PFSK-1 (cell line): Measurements from ENCODE around the gene UXT. TPM values are rescaled to one million over a fixed set of nuclear protein-coding genes. Genes with fewer than 3 reads are reported as not detected.

Experiments used
- FOXP2 ChIP-seq: optimal IDR thresholded peaks from 2 replicates; pipeline ENCODE3; 2011; ENCODE audit warnings: borderline replicate concordance, control low read depth, inconsistent platforms; ENCODE audit not compliant: insufficient read depth; ENCODE audit errors: extremely low read length, extremely low read depth
- POLR2AphosphoS5 ChIP-seq: IDR thresholded peaks from 2 replicates; pipeline ENCODE4 v1.6.1; 2012; ENCODE audit warnings: low read depth, mild to moderate bottlenecking, control low read depth, low read length, moderate library complexity
- SIN3A ChIP-seq: IDR thresholded peaks from 2 replicates; pipeline ENCODE4 v1.6.1; 2012; ENCODE audit warnings: mild to moderate bottlenecking, low read length, moderate library complexity, borderline replicate concordance; ENCODE audit not compliant: insufficient read depth
- TAF1 ChIP-seq: IDR thresholded peaks from 2 replicates; pipeline ENCODE4 v1.6.1; 2012; ENCODE audit warnings: low read length, control low read depth, borderline replicate concordance; ENCODE audit not compliant: insufficient read depth
- polyA plus RNA-seq: library from polyadenylated mRNA; unstranded; fragments of >200 nt; gene quantifications from one replicate; pipeline ENCODE4 v1.2.1, GENCODE V29; 2012; ENCODE audit warnings: low read depth, missing spikeins; ENCODE audit not compliant: insufficient read length
- TF ChIP-seq, protein P1 (sequence below), 2 experiments: IDR thresholded peaks; 2 replicates each; pipeline versions ENCODE4 v1.6.1 to v1.8.0; 2011 to 2012; ENCODE audit warnings: low read depth in 2 of 2, low read length in 2 of 2, control low read depth in 1 of 2, inconsistent platforms in 1 of 2, mild to moderate bottlenecking in 1 of 2, moderate library complexity in 1 of 2; ENCODE audit not compliant: insufficient read depth in 1 of 2

Gene UXT, protein sequence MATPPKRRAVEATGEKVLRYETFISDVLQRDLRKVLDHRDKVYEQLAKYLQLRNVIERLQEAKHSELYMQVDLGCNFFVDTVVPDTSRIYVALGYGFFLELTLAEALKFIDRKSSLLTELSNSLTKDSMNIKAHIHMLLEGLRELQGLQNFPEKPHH
- polyA plus RNA-seq, result 181 TPM

DNA sequence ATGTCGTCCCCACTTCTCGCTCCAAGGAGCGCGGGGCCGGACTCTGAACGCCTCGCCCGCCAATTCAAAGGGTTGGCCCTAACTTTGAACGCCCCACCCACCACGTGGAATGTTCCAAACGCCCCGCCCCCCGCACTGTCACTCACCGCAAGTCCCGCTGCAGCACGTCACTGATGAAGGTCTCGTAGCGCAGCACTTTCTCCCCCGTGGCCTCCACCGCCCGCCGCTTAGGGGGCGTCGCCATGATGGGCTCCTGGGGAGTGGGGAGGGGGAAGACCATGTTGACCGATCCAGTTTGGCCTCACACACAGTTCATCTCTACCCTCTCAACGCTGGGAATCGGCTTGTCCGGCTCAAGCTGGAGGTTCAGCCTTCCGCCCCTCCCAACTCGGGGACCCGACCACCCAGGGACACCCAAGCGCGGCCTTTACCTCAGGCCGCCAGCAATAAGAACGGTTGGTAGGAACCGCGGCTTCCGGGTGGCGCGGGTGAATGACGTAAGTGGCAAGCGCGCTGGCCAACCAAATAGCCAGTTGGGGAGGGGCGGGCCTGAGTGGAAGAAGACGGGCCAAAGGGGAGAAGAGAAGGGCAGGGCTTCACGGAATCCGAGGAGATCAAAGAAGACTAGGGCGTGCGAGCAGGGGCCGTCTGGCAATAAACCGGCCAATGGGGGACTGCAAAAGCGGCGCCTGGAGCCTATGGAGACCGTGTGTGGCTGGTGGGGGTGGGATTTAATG is at the start of gene UXT:
UXT (minus strand) TSS at position 497 of the 737 bp plus-strand sequence; CDS start at position 244, 253 bp downstream.
- TF ChIP-seq POLR2AphosphoS5 (peak; percentile 66), FOXP2 (no peak), SIN3A (no peak), TAF1 (peak; percentile 59; the same call in 1 of the 2 replicates)
- TF ChIP-seq, protein P1, sequence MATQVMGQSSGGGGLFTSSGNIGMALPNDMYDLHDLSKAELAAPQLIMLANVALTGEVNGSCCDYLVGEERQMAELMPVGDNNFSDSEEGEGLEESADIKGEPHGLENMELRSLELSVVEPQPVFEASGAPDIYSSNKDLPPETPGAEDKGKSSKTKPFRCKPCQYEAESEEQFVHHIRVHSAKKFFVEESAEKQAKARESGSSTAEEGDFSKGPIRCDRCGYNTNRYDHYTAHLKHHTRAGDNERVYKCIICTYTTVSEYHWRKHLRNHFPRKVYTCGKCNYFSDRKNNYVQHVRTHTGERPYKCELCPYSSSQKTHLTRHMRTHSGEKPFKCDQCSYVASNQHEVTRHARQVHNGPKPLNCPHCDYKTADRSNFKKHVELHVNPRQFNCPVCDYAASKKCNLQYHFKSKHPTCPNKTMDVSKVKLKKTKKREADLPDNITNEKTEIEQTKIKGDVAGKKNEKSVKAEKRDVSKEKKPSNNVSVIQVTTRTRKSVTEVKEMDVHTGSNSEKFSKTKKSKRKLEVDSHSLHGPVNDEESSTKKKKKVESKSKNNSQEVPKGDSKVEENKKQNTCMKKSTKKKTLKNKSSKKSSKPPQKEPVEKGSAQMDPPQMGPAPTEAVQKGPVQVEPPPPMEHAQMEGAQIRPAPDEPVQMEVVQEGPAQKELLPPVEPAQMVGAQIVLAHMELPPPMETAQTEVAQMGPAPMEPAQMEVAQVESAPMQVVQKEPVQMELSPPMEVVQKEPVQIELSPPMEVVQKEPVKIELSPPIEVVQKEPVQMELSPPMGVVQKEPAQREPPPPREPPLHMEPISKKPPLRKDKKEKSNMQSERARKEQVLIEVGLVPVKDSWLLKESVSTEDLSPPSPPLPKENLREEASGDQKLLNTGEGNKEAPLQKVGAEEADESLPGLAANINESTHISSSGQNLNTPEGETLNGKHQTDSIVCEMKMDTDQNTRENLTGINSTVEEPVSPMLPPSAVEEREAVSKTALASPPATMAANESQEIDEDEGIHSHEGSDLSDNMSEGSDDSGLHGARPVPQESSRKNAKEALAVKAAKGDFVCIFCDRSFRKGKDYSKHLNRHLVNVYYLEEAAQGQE (IDR thresholded peaks at IDR 0.05; ENCODE audit: insufficient read depth in 1 of 2, low read depth in 2 of 2, low read length in 2 of 2), result no peak

DNA sequence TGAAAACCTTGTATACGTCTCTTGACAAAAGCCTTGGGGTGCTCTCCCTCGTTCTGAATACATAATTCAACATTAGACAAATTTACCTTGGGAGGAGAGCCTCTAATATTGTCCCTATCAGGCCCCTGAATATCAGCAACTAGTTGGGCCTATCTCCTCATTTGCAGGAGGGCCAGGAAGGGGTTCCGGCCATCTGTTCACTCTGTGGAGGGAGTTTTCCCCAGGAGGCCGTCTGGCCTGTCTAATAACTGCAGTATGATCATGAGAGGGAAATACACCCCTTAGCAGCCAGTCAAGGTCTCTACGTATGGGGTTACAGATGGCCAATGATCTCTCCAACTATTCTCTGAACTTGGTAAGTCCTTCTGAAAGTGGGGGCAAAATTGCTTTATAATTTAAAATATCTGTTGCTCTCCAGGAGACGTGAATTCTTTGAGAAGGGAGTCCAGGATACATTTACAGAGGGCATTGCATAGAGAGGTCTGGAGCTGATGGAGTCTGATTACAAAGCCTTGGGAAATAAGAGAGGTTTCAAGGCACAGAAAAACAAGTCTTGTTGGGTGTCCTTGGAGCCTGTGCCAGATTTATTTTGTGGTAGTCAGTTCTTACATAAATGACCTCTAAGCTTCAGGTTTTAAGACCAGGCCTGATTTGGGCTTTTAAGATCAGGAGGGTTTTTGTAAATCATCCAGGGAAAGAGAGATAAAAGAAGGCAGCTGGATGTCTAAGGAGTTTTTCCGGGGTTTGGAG is 48.2 kb upstream of the UXT start:
- TF ChIP-seq SIN3A (no peak), FOXP2 (no peak), POLR2AphosphoS5 (no peak), TAF1 (no peak)
- TF ChIP-seq, protein P1 (IDR thresholded peaks at IDR 0.05; ENCODE audit: insufficient read depth in 1 of 2, low read depth in 2 of 2, low read length in 2 of 2), result no peak

DNA sequence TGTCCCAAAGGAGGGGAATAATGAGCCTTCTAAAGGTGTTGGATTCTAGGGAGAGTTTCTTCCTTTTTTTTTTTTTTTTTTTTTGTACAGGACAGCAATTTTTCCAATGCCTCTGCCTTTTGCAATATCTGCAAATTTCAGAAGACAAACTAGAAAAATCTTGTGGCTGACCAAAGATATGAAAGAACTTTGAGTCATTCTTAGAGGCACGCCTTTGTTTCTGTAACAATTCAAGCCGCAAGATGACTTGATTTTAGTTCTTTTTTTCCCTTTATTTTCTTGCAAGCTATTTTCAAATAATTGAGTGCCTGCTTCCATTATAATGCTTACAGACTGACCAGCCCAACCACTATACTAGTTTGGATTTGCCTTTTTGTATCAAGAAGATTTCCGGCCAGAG is 47.6 kb upstream of the UXT start:
- no peak for TF ChIP-seq TAF1

DNA sequence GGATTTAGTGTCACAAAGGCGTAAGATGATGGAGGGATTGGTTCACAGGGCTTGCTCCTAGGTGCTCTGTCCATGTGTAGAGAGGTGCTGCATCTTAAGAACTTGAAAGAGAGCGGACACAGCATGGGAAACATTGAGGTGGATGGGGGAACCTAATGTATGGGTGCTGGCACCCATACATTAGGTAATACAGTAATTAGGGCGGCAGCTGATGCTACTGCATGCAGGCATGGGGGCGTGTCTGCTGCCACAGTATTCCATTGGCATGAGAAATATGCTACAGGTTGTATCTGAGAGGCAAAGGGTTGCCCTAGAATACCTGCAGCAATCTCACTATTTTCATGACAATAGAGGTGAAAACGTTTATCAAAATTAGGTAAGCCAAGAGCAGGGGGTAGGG is 45.8 kb upstream of the UXT start:
- TF ChIP-seq POLR2AphosphoS5 (no peak), SIN3A (no peak), FOXP2 (no peak), TAF1 (no peak)
- TF ChIP-seq, protein P1 (IDR thresholded peaks at IDR 0.05; ENCODE audit: insufficient read depth in 1 of 2, low read depth in 2 of 2, low read length in 2 of 2), result no peak

DNA sequence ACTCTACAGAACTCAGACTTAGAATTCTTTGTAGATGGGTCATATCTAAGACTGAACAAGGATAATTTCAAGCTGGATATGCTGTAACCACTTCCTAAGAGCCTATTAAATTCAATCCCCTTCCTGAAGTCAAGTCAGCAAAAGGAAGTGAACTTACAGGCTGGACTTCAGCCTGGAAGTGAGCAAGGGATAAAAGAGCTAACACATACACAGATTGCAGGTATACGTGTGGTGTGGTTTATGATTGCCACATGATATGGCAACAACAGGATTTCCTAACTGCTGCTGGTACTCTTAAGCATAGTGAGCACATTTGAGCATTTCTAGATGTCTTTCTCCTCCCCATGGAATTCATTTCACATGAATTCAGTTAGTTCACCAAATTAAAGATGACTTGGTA is 38.2 kb upstream of the UXT start:
- TF ChIP-seq TAF1, result no peak
- no peak for TF ChIP-seq FOXP2
- no peak for TF ChIP-seq POLR2AphosphoS5
- no peak for TF ChIP-seq SIN3A
- TF ChIP-seq, protein P1 (IDR thresholded peaks at IDR 0.05; ENCODE audit: insufficient read depth in 1 of 2, low read depth in 2 of 2, low read length in 2 of 2), result no peak
